Endometrium (tissue), 2 donors: Measurements from ENCODE around the gene PDK2.

Experiments used
- FAIRE-seq: peaks from 2 replicates; lab custom pipeline; 2012; peaks lifted over from hg19 to GRCh38; lab: Jason Lieb, UNC
- donor health status: control.
- donor health status: control.

Gene PDK2

GRCh38 chr17:50100921-50101345 is 5.8 kb downstream of the PDK2 start:
- FAIRE-seq, result no peak

- no peak for FAIRE-seq
Measured at GRCh38 chr17:50101346-50102163, 6.4 kb downstream of the PDK2 start.

GRCh38 chr17:50102164-50102991 is 7.2 kb downstream of the PDK2 start:
- no peak for FAIRE-seq

- no peak for FAIRE-seq
Measured at GRCh38 chr17:50103252-50103651, 8.1 kb downstream of the PDK2 start.

- no peak for FAIRE-seq
Measured at GRCh38 chr17:50103941-50104340, 8.8 kb downstream of the PDK2 start.

GRCh38 chr17:50105811-50106210 is 10.7 kb downstream of the PDK2 start:
- no peak for FAIRE-seq

GRCh38 chr17:50106393-50107131 is 11.4 kb downstream of the PDK2 start:
- no peak for FAIRE-seq

- FAIRE-seq, result no peak
Measured at GRCh38 chr17:50107790-50108414, 12.8 kb downstream of the PDK2 start.

GRCh38 chr17:50108556-50108955 is 13.4 kb downstream of the PDK2 start:
- FAIRE-seq, result no peak

GRCh38 chr17:50109207-50109606 is 14.1 kb downstream of the PDK2 start:
- FAIRE-seq, result no peak

- no peak for FAIRE-seq
Measured at GRCh38 chr17:50109785-50110184, 14.6 kb downstream of the PDK2 start.

GRCh38 chr17:50110591-50111349 is 15.6 kb downstream of the PDK2 start:
- FAIRE-seq, result no peak

- FAIRE-seq, result no peak
Measured at GRCh38 chr17:50111673-50112655, 16.8 kb downstream of the PDK2 start.

GRCh38 chr17:50112694-50113093 is 17.5 kb downstream of the PDK2 start:
- no peak for FAIRE-seq

- no peak for FAIRE-seq
Measured at GRCh38 chr17:50113624-50114320, 18.6 kb downstream of the PDK2 start.

- no peak for FAIRE-seq
Measured at GRCh38 chr17:50114401-50114800, 19.2 kb downstream of the PDK2 start.

- no peak for FAIRE-seq
Measured at GRCh38 chr17:50114849-50115357, 19.8 kb downstream of the PDK2 start.

GRCh38 chr17:50115756-50116155 is 20.6 kb downstream of the PDK2 start:
- FAIRE-seq, result no peak
